HEK293 (cell line): ENCODE data around the gene CHM.
"Not testable (repeated sequence)": the region's sequence is repeated elsewhere in the genome, so short reads cannot be mapped to it uniquely, and the experiment has no call there.

ENCODE experiments used
- ATF2 ChIP-seq: fragments of 450-650 bp; formaldehyde crosslinking; IDR thresholded peaks from 2 replicates; pipeline ENCODE4 v1.5.1; 2016; ENCODE audit warnings: missing biosample characterization, missing genetic modification characterization, low read depth
- CTCF ChIP-seq: fragments of 450-650 bp; formaldehyde crosslinking; IDR thresholded peaks from 2 replicates; pipeline ENCODE4 v1.5.1; 2016; ENCODE audit warnings: missing biosample characterization, missing genetic modification characterization
- YY1 ChIP-seq: fragments of 450-650 bp; formaldehyde crosslinking; IDR thresholded peaks from 2 replicates; pipeline ENCODE4 v1.5.1; 2018; ENCODE audit warnings: missing biosample characterization, missing genetic modification characterization
- ZNF138 ChIP-seq: fragments of 450-650 bp; formaldehyde crosslinking; IDR thresholded peaks from 2 replicates; pipeline ENCODE4 v1.5.1; 2016; ENCODE audit warnings: missing biosample characterization, missing genetic modification characterization, borderline replicate concordance
- ZNF2 ChIP-seq: fragments of 450-650 bp; formaldehyde crosslinking; IDR thresholded peaks from 2 replicates; pipeline ENCODE4 v1.5.1; 2016; ENCODE audit warnings: missing biosample characterization, missing genetic modification characterization
- ZNF239 ChIP-seq: fragments of 450-650 bp; formaldehyde crosslinking; IDR thresholded peaks from 2 replicates; pipeline ENCODE4 v1.5.1; 2016; ENCODE audit warnings: missing biosample characterization, missing genetic modification characterization
- ZNF24 ChIP-seq: fragments of 450-650 bp; formaldehyde crosslinking; IDR thresholded peaks from 2 replicates; pipeline ENCODE4 v1.5.1; 2016; ENCODE audit warnings: missing biosample characterization, missing genetic modification characterization
- ZNF292 ChIP-seq: fragments of 450-650 bp; formaldehyde crosslinking; IDR thresholded peaks from 2 replicates; pipeline ENCODE4 v1.5.1; 2016; ENCODE audit warnings: low read depth, missing biosample characterization, missing genetic modification characterization, borderline replicate concordance
- ZNF560 ChIP-seq: fragments of 450-650 bp; formaldehyde crosslinking; IDR thresholded peaks from 2 replicates; pipeline ENCODE4 v1.5.1; 2017; ENCODE audit warnings: missing biosample characterization, missing genetic modification characterization, borderline replicate concordance

- TF ChIP-seq ZNF138 (tag by site-specific recombination); CTCF; ZNF292 (tag by site-specific recombination); ZNF2 (tag by site-specific recombination); ZNF239 (tag by site-specific recombination); ATF2 (tag by site-specific recombination); YY1 (tag by site-specific recombination); ZNF560 (tag by site-specific recombination); ZNF24 (tag by site-specific recombination): not testable (repeated sequence)
These were observed 37.6 kb downstream of the CHM start for GRCh38 chrX:86009803-86010202.
